ENCODE results near the gene RREB1. TPM values are rescaled to one million over a fixed set of nuclear protein-coding genes. Genes with fewer than 3 reads are reported as not detected.

Gene RREB1
- total RNA-seq, 1 donor from 2014 or later: 28.3 TPM

DNA sequence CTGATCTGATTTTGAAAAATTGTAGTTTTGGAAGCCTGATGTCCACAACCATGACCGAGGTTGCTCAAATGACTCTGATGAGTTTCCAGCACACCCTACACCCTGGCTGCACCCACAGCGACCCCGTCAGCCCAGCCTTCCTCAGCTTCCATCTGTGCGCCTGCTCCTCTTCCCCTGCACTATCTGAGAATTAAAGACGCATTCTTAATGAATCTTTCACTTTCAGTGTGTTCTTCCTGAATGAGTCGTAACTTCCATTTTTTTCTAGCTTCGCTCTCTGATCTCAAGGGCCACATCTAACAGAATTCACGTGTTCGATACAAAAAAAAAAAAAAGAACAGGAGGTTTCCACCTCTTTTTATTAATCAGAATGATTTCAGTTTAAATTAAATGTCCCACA, 21.3 kb upstream of the RREB1 start:
- Mint-ChIP-seq H3K4me3 (no peak overlapping the region), H3K4me1 (peaks cover 25% of the 10 kb centered on the region), H3K36me3 (ENCODE audit: low read depth) (no peaks in the 10 kb centered on the region), H3K9me3 (no peaks in the 10 kb centered on the region), H3K27ac (ENCODE audit: unreplicated experiment) (no peak overlapping the region), H3K27me3 (ENCODE audit: low read depth) (no peaks in the 10 kb centered on the region)
- no peak for DNase-seq (ENCODE audit: low read depth, low spot score)
- TF ChIP-seq CTCF (conservative IDR thresholded peaks at IDR 0.05): no peak

GRCh38 chr6:7087066-7087465, 20.7 kb upstream of the RREB1 start:
- peaks cover 25% of the 10 kb centered on the region for H3K4me1 Mint-ChIP-seq
- no peak for DNase-seq (ENCODE audit: low read depth, low spot score)
- H3K27ac Mint-ChIP-seq (ENCODE audit: unreplicated experiment): no peak overlapping the region
- no peaks in the 10 kb centered on the region for H3K36me3 Mint-ChIP-seq (ENCODE audit: low read depth)
- H3K9me3 Mint-ChIP-seq: no peaks in the 10 kb centered on the region
- no peaks in the 10 kb centered on the region for H3K27me3 Mint-ChIP-seq (ENCODE audit: low read depth)
- H3K4me3 Mint-ChIP-seq: no peak overlapping the region
- TF ChIP-seq CTCF (conservative IDR thresholded peaks at IDR 0.05): no peak

GRCh38 chr6:7087491-7087979, 20.2 kb upstream of the RREB1 start:
- Mint-ChIP-seq H3K27me3 (ENCODE audit: low read depth) (no peaks in the 10 kb centered on the region), H3K4me1 (peaks cover 25% of the 10 kb centered on the region), H3K9me3 (no peaks in the 10 kb centered on the region), H3K4me3 (no peak overlapping the region), H3K27ac (ENCODE audit: unreplicated experiment) (peak overlapping the region; percentile 52), H3K36me3 (ENCODE audit: low read depth) (no peaks in the 10 kb centered on the region)
- no peak for TF ChIP-seq CTCF (conservative IDR thresholded peaks at IDR 0.05)
- DNase-seq (ENCODE audit: low read depth, low spot score): no peak

DNA sequence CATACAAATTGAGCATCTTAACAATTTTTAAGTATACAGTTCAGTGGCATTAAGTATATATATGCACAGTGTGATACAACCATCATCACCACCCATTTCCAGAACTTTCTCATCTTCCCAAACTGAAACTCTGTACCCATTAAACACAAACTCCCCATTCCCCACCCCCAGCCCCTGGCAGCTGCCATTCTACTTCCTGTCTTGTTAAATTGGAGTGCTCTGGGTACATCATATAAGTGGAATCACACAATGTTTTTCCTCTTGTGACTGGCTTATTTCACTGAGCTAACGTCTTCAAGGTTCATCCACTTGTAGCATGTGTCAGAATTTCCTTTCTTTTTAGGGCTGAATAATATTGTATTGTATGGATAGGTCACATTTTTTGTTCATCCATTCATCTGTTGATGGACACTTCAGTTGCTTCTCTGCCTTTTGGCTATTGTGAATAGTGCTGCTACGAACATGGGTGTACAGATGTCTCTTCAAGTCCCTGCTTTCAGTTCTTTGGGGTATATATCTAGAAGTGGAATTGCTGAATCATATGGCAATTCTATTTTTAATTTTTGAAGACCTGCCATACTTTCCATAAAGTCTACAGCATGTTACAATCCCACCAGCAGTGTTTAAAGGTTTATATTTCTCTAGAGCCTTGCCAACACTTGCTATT, 19.6 kb upstream of the RREB1 start:
- no peaks in the 10 kb centered on the region for H3K27me3 Mint-ChIP-seq (ENCODE audit: low read depth)
- H3K9me3 Mint-ChIP-seq: no peaks in the 10 kb centered on the region
- no peak for DNase-seq (ENCODE audit: low read depth, low spot score)
- TF ChIP-seq CTCF (conservative IDR thresholded peaks at IDR 0.05): no peak
- no peaks in the 10 kb centered on the region for H3K36me3 Mint-ChIP-seq (ENCODE audit: low read depth)
- H3K4me3 Mint-ChIP-seq: no peak overlapping the region
- no peak overlapping the region for H3K27ac Mint-ChIP-seq (ENCODE audit: unreplicated experiment)
- peaks cover 25% of the 10 kb centered on the region for H3K4me1 Mint-ChIP-seq

- Mint-ChIP-seq H3K36me3 (ENCODE audit: low read depth) (no peaks in the 10 kb centered on the region), H3K9me3 (no peaks in the 10 kb centered on the region), H3K27me3 (ENCODE audit: low read depth) (no peaks in the 10 kb centered on the region), H3K4me3 (no peak overlapping the region), H3K4me1 (peaks cover 3% of the 10 kb centered on the region), H3K27ac (ENCODE audit: unreplicated experiment) (no peak overlapping the region)
- DNase-seq (ENCODE audit: low read depth, low spot score): no peak
- TF ChIP-seq CTCF (conservative IDR thresholded peaks at IDR 0.05): no peak
Observed at GRCh38 chr6:7098993-7099392, 8.8 kb upstream of the RREB1 start.

All from neural crest cell (in vitro differentiated cells).